ENCODE measurements around the gene RAPGEF1. TPM values are rescaled to one million over a fixed set of nuclear protein-coding genes. Genes with fewer than 3 reads are reported as not detected.
A peak's percentile ranks its signal among the peaks of the same experiment; 100 is the strongest.

The RAPGEF1 gene
- total RNA-seq, 6 experiments from 2014 or later = 22.9 to 53.6 (median 30.2) TPM

DNA sequence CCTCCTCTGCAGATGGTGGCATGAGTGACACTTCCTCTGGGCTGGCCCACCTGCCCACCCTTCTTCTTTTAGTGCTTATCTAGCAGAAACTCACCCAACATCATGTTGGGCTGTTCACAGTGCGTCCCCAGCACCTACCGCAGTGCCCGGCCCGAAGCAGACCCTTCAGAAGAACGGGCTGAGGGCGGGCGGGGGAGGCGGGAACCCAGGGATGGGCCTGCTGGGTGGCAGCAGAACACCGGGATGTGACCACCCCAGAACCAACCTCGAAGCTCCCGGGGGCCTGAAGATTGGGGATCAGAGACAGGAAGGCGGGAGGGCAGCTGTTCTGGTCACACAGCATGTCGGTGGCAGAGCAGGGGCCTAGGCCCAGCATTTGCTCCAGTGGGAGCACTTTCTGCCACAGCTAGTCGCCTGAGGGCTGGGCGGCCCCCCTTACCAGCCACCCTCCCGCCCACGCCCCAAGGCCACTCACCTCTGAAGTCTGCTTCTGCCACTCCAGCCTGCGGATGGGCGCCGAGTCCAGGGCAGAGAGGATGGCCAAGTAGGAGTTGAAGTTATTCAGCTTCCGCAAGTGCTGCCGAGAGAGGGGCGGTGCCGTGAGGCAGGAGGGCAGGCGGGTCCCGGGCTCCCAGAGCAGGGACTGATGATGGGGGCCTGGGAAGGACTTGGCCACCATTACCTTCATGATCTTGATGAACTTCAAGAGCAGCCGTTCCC lies 155.9 kb downstream of the RAPGEF1 start:
- H3K9me3 ChIP-seq = no peaks in the 10 kb centered on the region
- no peaks in the 10 kb centered on the region for H3K27me3 ChIP-seq
- peaks cover 0 to 52% (median 11%) of the 10 kb centered on the region in 4 donors for H3K36me3 ChIP-seq
- peak in 2 of 3 donors; percentile 40 to 42 for DNase-seq
- 86% methylated on average over 5 of the region's 27 CpGs for WGBS (ENCODE audit: insufficient coverage, low coverage, low lambda C conversion rate, missing lambda C conversion rate)
- H3K27ac ChIP-seq = no peak overlapping the region
- H3K4me1 ChIP-seq = peaks cover 0 to 15% (median 6%) of the 10 kb centered on the region in 4 donors
- intact Hi-C loops (cut with DNase I) = no loop called here
- H3K4me3 ChIP-seq = no peak overlapping the region
- TF ChIP-seq POLR2A (IDR thresholded peaks at IDR 0.05) = no peak
- TF ChIP-seq, protein P1, sequence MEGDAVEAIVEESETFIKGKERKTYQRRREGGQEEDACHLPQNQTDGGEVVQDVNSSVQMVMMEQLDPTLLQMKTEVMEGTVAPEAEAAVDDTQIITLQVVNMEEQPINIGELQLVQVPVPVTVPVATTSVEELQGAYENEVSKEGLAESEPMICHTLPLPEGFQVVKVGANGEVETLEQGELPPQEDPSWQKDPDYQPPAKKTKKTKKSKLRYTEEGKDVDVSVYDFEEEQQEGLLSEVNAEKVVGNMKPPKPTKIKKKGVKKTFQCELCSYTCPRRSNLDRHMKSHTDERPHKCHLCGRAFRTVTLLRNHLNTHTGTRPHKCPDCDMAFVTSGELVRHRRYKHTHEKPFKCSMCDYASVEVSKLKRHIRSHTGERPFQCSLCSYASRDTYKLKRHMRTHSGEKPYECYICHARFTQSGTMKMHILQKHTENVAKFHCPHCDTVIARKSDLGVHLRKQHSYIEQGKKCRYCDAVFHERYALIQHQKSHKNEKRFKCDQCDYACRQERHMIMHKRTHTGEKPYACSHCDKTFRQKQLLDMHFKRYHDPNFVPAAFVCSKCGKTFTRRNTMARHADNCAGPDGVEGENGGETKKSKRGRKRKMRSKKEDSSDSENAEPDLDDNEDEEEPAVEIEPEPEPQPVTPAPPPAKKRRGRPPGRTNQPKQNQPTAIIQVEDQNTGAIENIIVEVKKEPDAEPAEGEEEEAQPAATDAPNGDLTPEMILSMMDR (IDR thresholded peaks at IDR 0.05) = no peak
- no peak for ATAC-seq

DNA sequence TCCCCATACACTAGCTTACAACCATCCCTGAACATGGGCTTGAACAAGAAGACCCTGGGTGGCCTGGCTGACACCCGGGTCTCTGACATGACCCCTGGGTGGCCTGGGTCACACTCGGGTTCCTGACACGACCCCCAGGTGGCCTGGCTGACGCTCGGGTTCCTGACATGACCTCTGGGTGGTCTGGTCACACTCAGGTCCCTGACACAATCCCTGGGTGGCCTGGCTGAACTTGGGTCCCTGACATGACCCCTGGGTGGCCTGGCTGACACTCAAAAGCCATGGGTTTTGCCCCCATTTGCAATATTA lies 156.6 kb downstream of the RAPGEF1 start:
- 40% methylated on average over 2 of the region's 5 CpGs for WGBS (ENCODE audit: insufficient coverage, low coverage, low lambda C conversion rate, missing lambda C conversion rate)
- H3K4me1 ChIP-seq = peaks cover 0 to 18% (median 8%) of the 10 kb centered on the region in 4 donors
- H3K36me3 ChIP-seq = peaks cover 0 to 45% (median 11%) of the 10 kb centered on the region in 4 donors
- H3K27me3 ChIP-seq = no peaks in the 10 kb centered on the region
- ATAC-seq (no peak), DNase-seq (peak in 1 of 3 donors; percentile 41)
- H3K27ac ChIP-seq = no peak overlapping the region
- no peak overlapping the region for H3K4me3 ChIP-seq
- intact Hi-C loops (cut with DNase I) = no loop called here
- TF ChIP-seq, protein P1 (IDR thresholded peaks at IDR 0.05) = no peak
- no peak for TF ChIP-seq POLR2A (IDR thresholded peaks at IDR 0.05)
- no peaks in the 10 kb centered on the region for H3K9me3 ChIP-seq

DNA sequence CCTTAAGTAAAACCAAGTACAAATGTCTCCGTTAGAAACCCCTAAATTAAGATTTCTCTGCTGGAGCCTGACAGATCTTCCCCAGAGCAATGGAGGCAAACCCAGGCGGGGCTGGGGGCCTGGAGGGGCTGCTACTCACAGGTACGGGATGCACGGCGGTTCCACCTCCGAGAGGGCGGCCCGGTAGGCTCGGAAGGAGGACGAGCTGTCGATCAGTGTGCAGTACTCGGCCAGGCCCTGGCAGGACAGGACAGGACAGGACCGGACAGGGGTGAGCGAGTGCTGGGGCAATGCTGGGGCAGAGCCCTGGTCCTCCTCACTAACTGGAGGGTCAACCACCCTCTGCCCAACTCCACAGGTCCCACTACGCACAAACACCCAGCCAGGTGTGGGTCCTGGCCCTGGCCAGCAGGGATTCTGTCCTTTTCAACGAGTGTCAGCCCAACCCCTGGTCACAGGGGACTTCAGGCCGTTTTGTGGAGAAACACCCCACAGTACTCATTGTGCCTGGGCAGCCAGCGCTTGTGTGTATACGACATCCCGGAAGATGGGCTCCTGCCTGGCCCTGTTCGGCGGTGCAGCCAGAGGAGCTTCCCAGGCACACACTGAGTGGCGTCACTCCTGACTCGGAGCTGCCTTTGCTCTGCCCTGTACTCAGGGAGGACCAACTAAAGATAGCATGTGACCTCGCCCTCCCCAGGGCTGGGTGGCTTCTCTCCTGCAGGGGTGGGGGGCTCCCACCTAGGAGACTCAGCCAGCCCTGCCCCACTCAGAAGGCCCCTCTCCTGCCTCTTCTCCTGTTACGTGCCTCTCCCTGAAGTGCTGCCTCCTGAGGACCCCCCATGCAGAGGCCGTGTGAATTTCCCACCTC lies 157.2 kb downstream of the RAPGEF1 start:
- TF ChIP-seq, protein P1 (IDR thresholded peaks at IDR 0.05) = no peak
- TF ChIP-seq POLR2A (IDR thresholded peaks at IDR 0.05) = no peak
- Histone ChIP-seq H3K27me3 (no peaks in the 10 kb centered on the region), H3K4me3 (no peak overlapping the region), H3K4me1 (peaks cover 0 to 18% (median 8%) of the 10 kb centered on the region in 4 donors), H3K27ac (no peak overlapping the region), H3K36me3 (peaks cover 0 to 41% (median 8%) of the 10 kb centered on the region in 4 donors), H3K9me3 (no peaks in the 10 kb centered on the region)
- intact Hi-C loops (cut with DNase I) = no loop called here
- 95% methylated on average over 4 of the region's 27 CpGs for WGBS (ENCODE audit: insufficient coverage, low coverage, low lambda C conversion rate, missing lambda C conversion rate)
- no peak for ATAC-seq
- peak in 1 of 3 donors; percentile 46 for DNase-seq

DNA sequence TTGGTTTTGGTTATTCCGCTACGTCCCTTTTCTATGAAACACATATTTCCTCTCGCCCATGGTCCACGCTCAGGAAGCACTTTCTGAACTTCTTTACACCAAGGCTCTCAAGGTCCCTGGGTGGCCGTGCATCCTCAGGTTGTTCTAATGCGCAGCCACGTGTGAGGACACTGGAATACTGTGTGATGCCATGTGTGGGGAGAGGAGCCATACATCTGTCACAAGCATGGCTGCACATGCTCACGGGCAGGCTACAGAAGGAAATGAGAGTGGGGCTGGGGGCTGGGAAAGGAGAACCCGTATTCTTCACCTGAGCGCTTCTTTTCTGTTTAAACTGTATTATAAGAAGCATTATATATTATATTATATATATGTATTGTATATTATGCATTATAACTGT lies 157.8 kb downstream of the RAPGEF1 start:
- DNase-seq (no peak), ATAC-seq (no peak)
- TF ChIP-seq POLR2A (IDR thresholded peaks at IDR 0.05) = no peak
- TF ChIP-seq, protein P1 (IDR thresholded peaks at IDR 0.05) = no peak
- H3K9me3 ChIP-seq = no peaks in the 10 kb centered on the region
- H3K4me1 ChIP-seq = peaks cover 0 to 18% (median 8%) of the 10 kb centered on the region in 4 donors
- H3K36me3 ChIP-seq = peaks cover 0 to 41% (median 6%) of the 10 kb centered on the region in 4 donors
- intact Hi-C loops (cut with DNase I) = no loop called here
- no peak overlapping the region for H3K4me3 ChIP-seq
- 85% methylated on average over 8 of the region's 10 CpGs for WGBS (ENCODE audit: insufficient coverage, low coverage, low lambda C conversion rate, missing lambda C conversion rate)
- no peaks in the 10 kb centered on the region for H3K27me3 ChIP-seq
- H3K27ac ChIP-seq = no peak overlapping the region
